Neuronal stem cell (in vitro differentiated cells): ENCODE results near the gene COL28A1.

Source experiments
- DNase-seq: peaks from one replicate; pipeline ENCODE4 v3.0.0-alpha.2; 2013; ENCODE audit warnings: low spot score
- H2AFZ ChIP-seq: one replicate; pipeline ENCODE4 v1.6.1; 2013; ENCODE audit warnings: mild to moderate bottlenecking, low read length, inconsistent platforms
- H2AK5ac ChIP-seq: 2 replicates; pipeline ENCODE4 v1.6.1; 2013; ENCODE audit warnings: low read depth, mild to moderate bottlenecking, inconsistent platforms, low read length, moderate library complexity, mixed read lengths
- H2BK120ac ChIP-seq: 2 replicates; pipeline ENCODE4 v1.6.1; 2013; ENCODE audit warnings: low read depth, mild to moderate bottlenecking, inconsistent platforms, low read length, moderate library complexity, mixed read lengths
- H2BK12ac ChIP-seq: one replicate; pipeline ENCODE4 v1.6.1; 2013; ENCODE audit warnings: low read length, inconsistent platforms
- H2BK15ac ChIP-seq: 2 replicates; pipeline ENCODE4 v1.6.1; 2013; ENCODE audit warnings: mild to moderate bottlenecking, low read length, inconsistent platforms, mixed read lengths
- H2BK5ac ChIP-seq: one replicate; pipeline ENCODE4 v1.6.1; 2013; ENCODE audit warnings: inconsistent platforms, mild to moderate bottlenecking, low read length, moderate library complexity
- H3K14ac ChIP-seq: one replicate; pipeline ENCODE4 v1.6.1; 2013; ENCODE audit warnings: low read length, inconsistent platforms
- H3K18ac ChIP-seq: 2 replicates; pipeline ENCODE4 v1.6.1; 2013; ENCODE audit warnings: low read length, inconsistent platforms
- H3K23ac ChIP-seq: 2 replicates; pipeline ENCODE4 v1.6.1; 2013; ENCODE audit warnings: low read depth, mild to moderate bottlenecking, mixed read lengths, low read length, inconsistent platforms; ENCODE audit not compliant: poor library complexity
- H3K27ac ChIP-seq: replicated peaks from 3 replicates; pipeline ENCODE4 v1.5.1; 2013; ENCODE audit warnings: low read length, inconsistent platforms
- H3K27me3 ChIP-seq, 3 experiments: 2 replicates each; pipeline ENCODE4 v1.6.1; 2013; ENCODE audit warnings: low read length in 3 of 3, mild to moderate bottlenecking in 2 of 3, inconsistent platforms in 1 of 3, low read depth in 1 of 3, mixed read lengths in 1 of 3, moderate library complexity in 1 of 3; ENCODE audit not compliant: control insufficient read depth in 3 of 3, insufficient read depth in 3 of 3
- H3K36me3 ChIP-seq, 2 donors: replicated peaks in 1 of 2; 2 replicates each; pipeline ENCODE4 v1.6.1; 2013; ENCODE audit warnings: low read length in 2 of 2; ENCODE audit not compliant: control insufficient read depth in 2 of 2, insufficient read depth in 2 of 2
- H3K4ac ChIP-seq: 2 replicates; pipeline ENCODE4 v1.6.1; 2013; ENCODE audit warnings: inconsistent platforms, mild to moderate bottlenecking, low read length, moderate library complexity
- H3K4me1 ChIP-seq, 2 donors: 1 replicate in 1 of 2; 2 replicates in 1 of 2; pipeline ENCODE4 v1.6.1; 2013; ENCODE audit warnings: low read length in 2 of 2, low read depth in 1 of 2; ENCODE audit not compliant: control insufficient read depth in 2 of 2, insufficient read depth in 1 of 2
- H3K4me2 ChIP-seq: one replicate; pipeline ENCODE4 v1.6.1; 2013; ENCODE audit warnings: mild to moderate bottlenecking, low read length, inconsistent platforms; ENCODE audit not compliant: insufficient read depth, poor library complexity, severe bottlenecking
- H3K4me3 ChIP-seq, 2 donors: 2 replicates each; pipeline ENCODE4 v1.5.1; 2013; ENCODE audit warnings: low read length in 2 of 2, mild to moderate bottlenecking in 2 of 2, inconsistent platforms in 1 of 2, moderate library complexity in 1 of 2
- H3K79me1 ChIP-seq: one replicate; pipeline ENCODE4 v1.6.1; 2013; ENCODE audit warnings: low read depth, mild to moderate bottlenecking, inconsistent platforms, low read length, moderate library complexity
- H3K9ac ChIP-seq: one replicate; pipeline ENCODE4 v1.6.1; 2013; ENCODE audit warnings: mild to moderate bottlenecking, low read depth, low read length, inconsistent platforms; ENCODE audit not compliant: poor library complexity
- H3K9me3 ChIP-seq, 2 donors: replicated peaks in 1 of 2; 2 replicates each; pipeline versions ENCODE3 to v1.6.1; 2013; ENCODE audit warnings: low read length in 2 of 2, mild to moderate bottlenecking in 2 of 2, inconsistent platforms in 1 of 2, low read depth in 1 of 2, mixed read lengths in 1 of 2, moderate library complexity in 1 of 2; ENCODE audit not compliant: control insufficient read depth in 2 of 2, insufficient read depth in 1 of 2
- H4K8ac ChIP-seq: one replicate; pipeline ENCODE4 v1.6.1; 2013; ENCODE audit warnings: low read depth, mild to moderate bottlenecking, inconsistent platforms, low read length, moderate library complexity
- H4K91ac ChIP-seq: one replicate; pipeline ENCODE4 v1.6.1; 2013; ENCODE audit warnings: low read length, low read depth, mild to moderate bottlenecking, inconsistent platforms; ENCODE audit not compliant: poor library complexity
- WGBS, 2 donors: extraction: QIAGEN DNeasy Blood & Tissue Kit; methylation state at CpG; one replicate each; pipeline ENCODE4 v1.1.7; 2013; ENCODE audit warnings: missing lambda C conversion rate in 2 of 2, mixed read lengths in 1 of 2; ENCODE audit not compliant: insufficient read length in 2 of 2, insufficient replicate concordance in 1 of 2; ENCODE audit errors: extremely low coverage in 2 of 2; 5-methylcytosine and 5-hydroxymethylcytosine counted together

Gene COL28A1

DNA sequence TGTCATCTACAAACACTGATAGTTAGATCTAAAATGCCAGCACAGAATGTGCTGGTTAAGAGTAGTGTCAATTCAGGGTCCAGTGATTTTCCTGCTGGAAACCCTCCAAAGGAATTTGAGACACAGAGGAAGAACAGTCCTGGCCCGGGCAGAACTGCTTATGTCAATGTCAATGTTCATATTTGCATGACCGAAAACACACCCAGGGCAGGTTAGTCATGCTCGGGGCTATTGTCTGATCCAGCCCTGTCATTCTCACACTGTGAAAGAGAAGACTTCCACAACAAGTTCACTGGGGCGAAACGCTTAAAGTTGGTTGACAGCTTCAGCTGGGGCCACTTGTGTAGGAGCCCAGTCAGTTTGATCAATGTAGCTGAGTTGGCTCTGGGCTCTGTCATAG is 214.0 kb downstream of the COL28A1 start:
- H3K9me3 ChIP-seq: no peaks in the 10 kb centered on the region
- no peak overlapping the region for H3K27ac ChIP-seq
- peaks cover 0 to 14% of the 10 kb centered on the region in 2 donors for H3K4me1 ChIP-seq
- H3K23ac ChIP-seq: no peak overlapping the region
- no peak overlapping the region for H2BK120ac ChIP-seq
- peak overlapping the region; percentile 0 for H2AFZ ChIP-seq
- H3K27me3 ChIP-seq: no peaks in the 10 kb centered on the region
- H2BK15ac ChIP-seq: no peak overlapping the region
- no peak overlapping the region for H2AK5ac ChIP-seq
- H2BK12ac ChIP-seq: no peak overlapping the region
- no peak overlapping the region for H3K18ac ChIP-seq
- no peak overlapping the region for H3K9ac ChIP-seq
- no CpG with 5 or more reads among the region's 5 CpGs for WGBS, 2 donors
- H3K14ac ChIP-seq: no peak overlapping the region
- no peak overlapping the region for H3K4me3 ChIP-seq
- no peak overlapping the region for H3K4ac ChIP-seq
- H4K91ac ChIP-seq: no peak overlapping the region
- H4K8ac ChIP-seq: no peak overlapping the region
- H2BK5ac ChIP-seq: no peak overlapping the region
- no peak for DNase-seq
- no peak overlapping the region for H3K4me2 ChIP-seq
- H3K79me1 ChIP-seq: no peaks in the 10 kb centered on the region
- no peaks in the 10 kb centered on the region for H3K36me3 ChIP-seq

DNA sequence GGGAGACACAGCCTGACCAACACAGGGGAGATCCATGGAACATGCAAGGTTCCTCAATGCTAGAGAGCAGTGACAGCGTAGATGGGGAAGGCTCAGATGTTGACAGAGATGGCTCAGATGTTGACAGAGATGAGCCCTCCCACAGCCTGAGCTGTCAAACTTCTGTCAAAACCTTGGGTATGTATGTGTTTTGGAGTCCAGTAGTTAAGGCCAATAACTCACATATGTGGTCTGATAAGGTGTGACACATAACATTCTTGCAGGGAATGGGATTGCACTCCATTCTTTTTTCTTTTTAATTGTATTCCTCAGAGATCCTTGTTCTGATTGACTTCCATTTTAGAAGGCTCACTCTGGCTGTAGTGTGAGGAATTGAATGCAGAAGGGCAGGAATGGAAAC is 217.1 kb downstream of the COL28A1 start:
- no peak overlapping the region for H2BK12ac ChIP-seq
- H3K9me3 ChIP-seq: no peaks in the 10 kb centered on the region
- no peaks in the 10 kb centered on the region for H3K27me3 ChIP-seq
- H2AK5ac ChIP-seq: no peak overlapping the region
- no peaks in the 10 kb centered on the region for H3K36me3 ChIP-seq
- WGBS, 2 donors: no CpG with 5 or more reads among the region's 1 CpG
- H2BK15ac ChIP-seq: no peak overlapping the region
- no peak for DNase-seq
- no peak overlapping the region for H3K14ac ChIP-seq
- no peak overlapping the region for H3K27ac ChIP-seq
- H3K4ac ChIP-seq: no peak overlapping the region
- no peak overlapping the region for H2AFZ ChIP-seq
- H3K4me3 ChIP-seq: no peak overlapping the region
- no peak overlapping the region for H3K18ac ChIP-seq
- no peak overlapping the region for H3K23ac ChIP-seq
- H4K91ac ChIP-seq: no peak overlapping the region
- no peak overlapping the region for H2BK120ac ChIP-seq
- H3K9ac ChIP-seq: no peak overlapping the region
- no peak overlapping the region for H3K4me2 ChIP-seq
- peaks cover 0 to 14% of the 10 kb centered on the region in 2 donors for H3K4me1 ChIP-seq
- H3K79me1 ChIP-seq: no peaks in the 10 kb centered on the region
- H4K8ac ChIP-seq: no peak overlapping the region
- H2BK5ac ChIP-seq: no peak overlapping the region

DNA sequence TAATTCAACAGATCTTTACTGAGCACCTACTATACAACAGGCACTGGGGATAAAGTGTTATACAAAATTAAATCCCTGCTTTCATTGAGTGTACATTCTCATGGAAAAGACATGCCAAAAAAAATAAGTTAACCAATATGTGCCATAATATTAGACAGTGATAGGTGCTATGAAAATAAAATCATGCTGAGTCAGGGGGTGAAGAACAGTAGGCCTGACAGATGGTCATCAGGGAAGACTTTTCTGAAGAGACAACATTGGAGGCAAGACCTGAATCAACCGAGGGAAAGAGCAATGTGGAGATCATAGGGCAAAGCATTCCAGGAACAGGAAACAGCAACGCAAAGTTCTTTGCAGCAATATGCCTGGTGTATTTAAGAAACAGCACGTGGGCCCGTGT is 217.8 kb downstream of the COL28A1 start:
- Histone ChIP-seq H3K4ac (no peak overlapping the region), H3K14ac (no peak overlapping the region), H2BK12ac (no peak overlapping the region), H2BK5ac (no peak overlapping the region), H4K8ac (no peak overlapping the region), H3K79me1 (no peaks in the 10 kb centered on the region), H4K91ac (no peak overlapping the region), H3K4me2 (no peak overlapping the region), H3K9me3 (no peaks in the 10 kb centered on the region), H3K23ac (no peak overlapping the region), H3K4me1 (peaks cover 0 to 14% of the 10 kb centered on the region in 2 donors), H3K27me3 (no peaks in the 10 kb centered on the region), H3K36me3 (no peaks in the 10 kb centered on the region), H2AK5ac (no peak overlapping the region), H3K4me3 (no peak overlapping the region), H2BK15ac (no peak overlapping the region), H2AFZ (no peak overlapping the region), H3K9ac (no peak overlapping the region), H2BK120ac (no peak overlapping the region), H3K27ac (no peak overlapping the region), H3K18ac (no peak overlapping the region)
- DNase-seq: no peak
- no CpG with 5 or more reads among the region's 4 CpGs for WGBS, 2 donors

DNA sequence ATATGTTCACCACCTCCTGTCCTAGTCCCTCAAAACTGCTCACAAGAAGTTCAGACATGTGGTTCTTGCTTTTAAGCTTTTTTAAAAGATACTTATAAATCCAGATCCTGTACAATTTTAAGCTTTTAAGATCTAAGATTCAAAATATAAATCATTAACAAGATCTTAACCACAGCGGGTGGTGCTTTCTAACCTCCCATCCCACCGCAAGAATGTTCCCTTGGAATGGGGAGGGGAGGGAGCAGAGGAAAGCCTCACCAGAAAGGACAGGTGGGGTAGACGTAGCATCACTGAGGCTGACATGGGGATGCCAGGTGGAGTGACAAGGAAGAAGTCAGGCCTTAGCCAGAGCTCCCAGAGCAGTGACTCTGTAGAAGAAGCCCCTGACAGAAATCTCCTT is 219.8 kb downstream of the COL28A1 start:
- no peak overlapping the region for H3K14ac ChIP-seq
- no peak overlapping the region for H4K91ac ChIP-seq
- no peak overlapping the region for H2AFZ ChIP-seq
- no peak overlapping the region for H2AK5ac ChIP-seq
- no peak overlapping the region for H2BK5ac ChIP-seq
- no peak overlapping the region for H3K23ac ChIP-seq
- no peak overlapping the region for H3K18ac ChIP-seq
- H3K9me3 ChIP-seq: no peaks in the 10 kb centered on the region
- H2BK12ac ChIP-seq: no peak overlapping the region
- H3K9ac ChIP-seq: no peak overlapping the region
- no peaks in the 10 kb centered on the region for H3K4me1 ChIP-seq
- H3K79me1 ChIP-seq: no peaks in the 10 kb centered on the region
- WGBS, 2 donors: no CpG with 5 or more reads among the region's 3 CpGs
- H2BK15ac ChIP-seq: no peak overlapping the region
- no peak overlapping the region for H3K4me3 ChIP-seq
- H3K4ac ChIP-seq: no peak overlapping the region
- H4K8ac ChIP-seq: no peak overlapping the region
- no peak overlapping the region for H2BK120ac ChIP-seq
- no peak for DNase-seq
- H3K36me3 ChIP-seq: no peaks in the 10 kb centered on the region
- H3K27me3 ChIP-seq: no peaks in the 10 kb centered on the region
- no peak overlapping the region for H3K27ac ChIP-seq
- H3K4me2 ChIP-seq: no peak overlapping the region
